Prostate gland (tissue), 2 donors: ENCODE measurements around the gene SLC25A13.

ENCODE experiments used
- POLR2A ChIP-seq: fragments of 450-650 bp; IDR thresholded peaks from one replicate; pipeline ENCODE4 v1.6.1; 2016; ENCODE audit warnings: antibody characterized with exemption, mild to moderate bottlenecking
- POLR2AphosphoS5 ChIP-seq: sonication (generic); formaldehyde crosslinking; IDR thresholded peaks from one replicate; pipeline ENCODE4 v1.6.1; 2017; ENCODE audit warnings: antibody characterized with exemption
- TF ChIP-seq, protein P1 (sequence below), 4 experiments: fragments of 200-600 bp in 2 of 4; fragments of 450-650 bp in 2 of 4; sonication (generic) in 2 of 4; IDR thresholded peaks; 1 replicate in 3 of 4; 2 replicates in 1 of 4; pipeline ENCODE4 v1.5.1; 2016 to 2019; ENCODE audit warnings: antibody characterized with exemption in 4 of 4, mild to moderate bottlenecking in 2 of 4, moderate library complexity in 2 of 4

DNA sequence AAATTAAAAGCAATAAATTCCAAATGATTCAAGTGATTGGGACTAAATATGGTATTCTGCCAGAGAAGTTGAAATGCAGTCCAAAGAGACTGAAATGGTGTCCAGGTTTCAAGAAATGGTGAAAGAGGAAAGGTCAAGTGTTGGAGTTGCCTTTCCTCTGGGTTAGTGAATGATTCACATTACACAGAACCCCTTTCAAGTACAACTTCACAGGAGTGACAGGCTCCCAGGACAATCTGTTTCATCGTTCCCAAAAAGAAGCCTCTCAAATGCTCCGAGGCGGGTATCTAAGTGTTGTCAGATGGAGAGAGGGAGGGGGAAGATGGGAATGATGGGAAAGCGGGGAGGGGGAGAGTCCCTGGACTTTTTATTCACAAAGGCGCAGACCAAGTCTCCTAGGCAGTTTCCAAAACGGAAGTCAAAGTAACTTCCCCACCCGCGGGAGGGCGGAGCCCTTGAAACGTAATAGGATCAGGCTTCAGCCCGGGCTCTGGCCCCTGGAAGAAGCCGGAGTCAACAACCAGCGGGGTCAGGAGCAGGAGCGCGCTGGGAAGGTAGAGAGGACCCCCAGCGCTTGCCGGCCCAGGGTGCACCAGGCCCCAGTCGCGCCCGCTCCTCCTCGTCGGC lies 754 bp downstream of the SLC25A13 start:
- TF ChIP-seq POLR2A (peak; percentile 62), POLR2AphosphoS5 (peak; percentile 79)
- TF ChIP-seq, protein P1, sequence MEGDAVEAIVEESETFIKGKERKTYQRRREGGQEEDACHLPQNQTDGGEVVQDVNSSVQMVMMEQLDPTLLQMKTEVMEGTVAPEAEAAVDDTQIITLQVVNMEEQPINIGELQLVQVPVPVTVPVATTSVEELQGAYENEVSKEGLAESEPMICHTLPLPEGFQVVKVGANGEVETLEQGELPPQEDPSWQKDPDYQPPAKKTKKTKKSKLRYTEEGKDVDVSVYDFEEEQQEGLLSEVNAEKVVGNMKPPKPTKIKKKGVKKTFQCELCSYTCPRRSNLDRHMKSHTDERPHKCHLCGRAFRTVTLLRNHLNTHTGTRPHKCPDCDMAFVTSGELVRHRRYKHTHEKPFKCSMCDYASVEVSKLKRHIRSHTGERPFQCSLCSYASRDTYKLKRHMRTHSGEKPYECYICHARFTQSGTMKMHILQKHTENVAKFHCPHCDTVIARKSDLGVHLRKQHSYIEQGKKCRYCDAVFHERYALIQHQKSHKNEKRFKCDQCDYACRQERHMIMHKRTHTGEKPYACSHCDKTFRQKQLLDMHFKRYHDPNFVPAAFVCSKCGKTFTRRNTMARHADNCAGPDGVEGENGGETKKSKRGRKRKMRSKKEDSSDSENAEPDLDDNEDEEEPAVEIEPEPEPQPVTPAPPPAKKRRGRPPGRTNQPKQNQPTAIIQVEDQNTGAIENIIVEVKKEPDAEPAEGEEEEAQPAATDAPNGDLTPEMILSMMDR (IDR thresholded peaks at IDR 0.05) = no peak
